HG02884 (cell line): ENCODE results near the gene SOD3.

Experiments
- ATAC-seq: cut with Tn5 transposase; IDR thresholded peaks from one replicate; pipeline ENCODE4 v1.9.1; 2021; ENCODE audit warnings: mild to moderate bottlenecking, moderate library complexity; ENCODE audit not compliant: unreplicated experiment

SOD3 gene

DNA sequence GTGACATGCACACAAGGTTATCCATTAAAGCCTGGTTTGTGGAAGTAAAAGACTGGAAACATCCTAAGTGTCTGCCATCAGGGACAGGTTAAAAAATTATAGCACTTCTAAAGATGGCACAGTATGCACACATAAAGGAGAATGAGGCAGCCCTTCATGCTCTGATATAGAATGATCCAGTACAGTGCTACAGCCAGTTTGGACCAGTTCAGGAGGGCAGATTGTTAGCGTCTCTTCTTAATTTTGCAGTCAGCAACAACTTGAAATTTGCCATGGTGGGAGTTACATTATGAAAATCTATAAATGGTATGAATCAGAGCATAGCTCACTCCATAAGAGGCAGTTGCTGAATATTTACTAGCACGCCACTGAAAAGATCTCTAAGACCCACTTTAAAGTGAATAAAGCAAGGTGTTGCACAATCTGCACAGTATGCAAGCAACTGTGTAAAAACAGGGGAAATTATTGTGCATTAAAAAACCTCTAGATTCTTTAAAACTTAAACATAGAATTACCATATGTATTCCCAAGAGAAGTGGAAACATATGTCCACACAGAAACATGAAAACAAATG is 20.3 kb upstream of the SOD3 start:
- ATAC-seq = no peak

DNA sequence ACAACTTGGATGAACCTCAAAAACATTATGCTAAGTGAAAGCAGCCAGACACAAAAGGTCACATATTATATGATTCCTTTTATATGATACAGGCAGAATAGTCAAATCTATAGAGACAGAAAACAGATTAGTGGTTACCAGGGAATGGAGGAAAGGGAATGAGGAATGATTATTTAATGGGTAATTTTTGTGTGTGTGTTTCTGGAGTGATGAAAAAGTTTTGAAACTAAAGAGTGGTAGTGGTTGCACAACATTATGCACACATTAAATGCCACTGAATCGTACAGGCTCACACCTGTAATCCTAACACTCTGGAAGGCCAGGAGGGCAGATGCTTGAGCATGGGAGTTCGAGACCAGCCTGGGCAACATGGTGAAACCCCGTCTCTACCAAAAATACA is 19.6 kb upstream of the SOD3 start:
- ATAC-seq = no peak

DNA sequence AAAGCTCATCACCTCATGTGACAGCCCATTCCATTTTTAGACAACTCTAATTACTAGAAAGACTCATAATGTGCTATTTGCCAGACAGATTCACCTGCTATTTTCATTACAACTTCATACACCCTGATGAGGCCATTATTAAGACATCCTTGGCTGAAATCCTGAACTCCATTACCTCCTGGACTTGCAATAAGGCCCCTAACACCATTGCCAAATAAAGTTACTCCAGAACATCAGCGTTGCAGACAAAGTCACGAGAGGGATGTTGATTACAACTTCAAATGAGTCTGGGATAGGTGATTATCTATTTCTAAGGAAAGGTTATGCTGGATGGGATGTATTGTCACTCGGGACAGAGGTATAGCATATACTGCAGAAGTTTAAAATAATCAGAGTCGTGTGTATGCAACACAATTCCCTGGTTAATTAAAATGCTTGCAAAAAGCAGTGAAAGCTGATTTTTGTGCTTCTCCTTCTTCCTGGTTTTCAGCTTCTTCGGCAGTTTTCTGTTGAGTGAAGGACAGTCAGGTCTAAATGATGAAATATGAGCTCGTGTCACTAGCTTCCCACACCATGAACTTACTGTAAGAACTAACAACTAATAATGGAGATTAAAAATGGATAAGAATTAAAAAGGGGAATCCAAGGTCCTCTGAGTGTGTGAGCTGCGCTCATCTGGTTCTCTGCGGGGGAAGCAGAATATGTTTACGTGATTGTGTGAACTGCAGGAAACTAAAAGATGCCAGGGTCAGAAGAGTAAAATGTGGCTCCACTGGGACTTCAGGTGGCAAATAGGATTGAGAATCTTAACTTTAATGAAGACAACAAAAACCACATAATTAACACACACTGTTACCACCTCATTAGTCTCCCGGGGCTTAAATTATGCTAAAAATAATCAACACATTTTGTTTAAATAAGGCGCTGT is 17.6 kb upstream of the SOD3 start:
- no peak for ATAC-seq

DNA sequence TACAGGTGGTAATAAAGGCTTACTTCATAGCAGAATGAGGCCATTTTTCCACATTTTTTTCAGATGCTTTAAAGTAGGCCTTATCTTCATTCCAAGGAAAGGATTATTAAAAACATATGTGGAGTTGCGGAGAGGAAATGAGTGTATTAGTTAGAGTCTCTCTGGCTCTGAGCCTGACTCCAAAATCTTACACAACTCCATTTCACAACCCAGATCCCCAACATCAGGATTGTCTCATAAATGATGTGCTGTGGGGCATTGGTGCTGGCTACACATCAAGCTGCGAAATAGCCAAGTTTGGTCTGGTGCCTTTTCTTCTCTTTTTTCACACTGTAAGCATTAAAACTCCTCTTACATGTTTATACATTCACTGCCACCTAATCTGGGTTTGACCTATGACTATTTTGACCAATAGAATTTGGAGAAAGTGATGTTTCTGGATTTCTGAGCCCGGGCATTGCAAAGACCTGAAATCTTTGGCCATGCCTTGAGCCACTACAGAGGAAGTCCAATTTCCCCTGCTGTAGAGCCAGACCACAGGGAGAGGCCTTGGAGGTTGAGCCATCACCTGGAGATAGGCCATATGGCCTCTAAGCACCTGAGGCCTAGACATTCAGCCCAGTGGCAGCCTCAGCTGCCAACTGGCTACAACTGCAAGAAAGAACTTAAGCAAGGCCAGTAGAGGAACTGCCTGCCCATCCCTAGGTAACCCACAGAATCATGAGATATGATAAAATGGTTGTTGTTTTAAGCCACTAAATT is 16.7 kb upstream of the SOD3 start:
- no peak for ATAC-seq

DNA sequence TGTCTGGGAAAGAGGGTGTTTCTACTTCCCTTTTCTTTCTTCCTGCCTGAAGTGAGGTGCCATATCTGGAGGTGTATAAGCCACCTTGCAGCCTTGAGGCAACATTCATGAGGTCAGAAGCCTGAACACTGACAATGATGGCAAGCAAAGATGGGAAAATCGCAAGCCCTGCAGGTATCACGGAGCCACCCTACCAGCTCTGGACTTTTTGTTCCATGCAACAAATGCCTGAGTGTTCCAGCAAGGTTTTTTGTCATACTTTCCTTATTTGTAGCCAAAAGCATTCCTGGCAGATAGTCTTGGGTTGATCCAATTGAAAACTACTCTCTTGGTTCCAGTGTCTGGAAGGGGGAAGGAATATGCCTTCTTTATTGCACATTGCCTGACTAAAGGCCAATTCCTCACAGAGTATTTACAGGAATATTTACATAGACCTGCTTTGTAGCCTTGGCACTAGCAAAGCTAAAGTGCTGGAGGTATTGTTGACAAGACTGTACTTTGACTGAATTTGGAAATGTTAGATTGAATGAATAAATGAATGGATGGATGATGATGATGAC is 14.4 kb upstream of the SOD3 start:
- no peak for ATAC-seq

DNA sequence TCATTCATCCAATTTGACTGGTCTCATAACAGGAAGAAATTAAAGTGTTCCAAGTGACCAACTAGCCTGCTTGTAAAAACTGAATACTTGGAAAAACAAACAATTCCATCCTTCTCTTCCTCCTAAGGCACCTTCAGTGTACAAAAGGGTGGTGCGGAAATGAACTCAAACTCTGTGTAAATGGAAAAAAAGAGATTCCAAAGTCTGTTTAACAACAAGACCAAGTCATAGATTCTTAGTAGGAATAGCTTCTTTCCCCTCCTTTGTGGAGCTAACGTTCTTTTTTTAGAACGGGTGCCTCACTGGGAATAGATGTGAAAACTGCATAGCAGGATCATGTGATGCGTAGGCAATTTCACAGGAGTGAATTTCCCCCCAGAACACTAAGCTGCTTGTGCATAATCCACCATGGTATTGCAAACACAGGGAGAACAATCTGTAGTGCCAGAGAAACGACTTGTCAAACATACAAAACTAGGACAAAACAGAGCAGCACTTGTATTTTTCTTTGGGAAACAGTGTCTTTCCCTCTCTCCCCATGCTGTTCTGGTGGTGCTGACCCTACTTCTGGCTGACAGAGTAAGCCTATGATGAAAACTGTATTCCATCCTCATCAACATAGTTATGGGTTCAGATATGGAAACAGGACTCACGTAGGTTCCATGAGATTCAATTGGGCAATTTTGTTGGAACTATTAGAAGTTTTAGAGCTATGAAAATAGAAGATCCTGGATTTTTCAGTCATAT is 13.2 kb upstream of the SOD3 start:
- no peak for ATAC-seq

DNA sequence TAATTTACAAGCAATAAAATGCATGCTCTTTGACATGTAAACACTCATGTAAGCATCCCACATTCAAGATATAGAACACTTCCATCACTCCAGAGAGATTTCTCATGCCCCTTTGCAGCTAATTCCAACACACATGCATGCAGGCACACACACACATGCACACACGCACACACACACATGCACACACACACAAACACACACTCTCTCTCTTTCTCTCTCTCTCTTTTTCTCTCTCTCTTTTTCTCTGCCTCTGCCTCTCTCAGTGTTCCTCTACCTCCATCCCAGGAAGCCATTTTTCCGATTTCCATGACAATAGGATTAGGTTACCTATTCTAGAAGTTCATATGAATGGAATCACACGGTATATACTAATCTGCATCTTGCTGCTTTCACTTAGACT is 11.9 kb upstream of the SOD3 start:
- no peak for ATAC-seq

DNA sequence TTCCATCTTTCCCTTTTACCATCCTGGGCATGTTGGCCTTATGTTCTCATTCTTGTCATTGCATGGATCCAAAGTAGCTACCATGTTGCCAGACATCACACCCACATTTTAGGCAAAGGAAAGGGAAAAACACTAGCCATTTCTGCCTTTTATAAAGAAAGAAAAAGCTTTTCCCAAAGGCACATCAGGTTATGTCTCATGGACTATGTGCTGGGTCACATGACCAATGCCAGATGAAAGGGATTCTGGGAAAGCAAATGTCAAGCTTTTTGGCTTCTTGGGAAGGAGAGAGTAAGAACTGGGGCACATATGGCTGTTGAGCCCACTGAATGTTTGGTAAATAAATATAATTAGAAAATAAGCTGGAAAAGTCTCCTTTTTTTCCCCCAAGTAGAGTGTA is 4.3 kb upstream of the SOD3 start:
- no peak for ATAC-seq

DNA sequence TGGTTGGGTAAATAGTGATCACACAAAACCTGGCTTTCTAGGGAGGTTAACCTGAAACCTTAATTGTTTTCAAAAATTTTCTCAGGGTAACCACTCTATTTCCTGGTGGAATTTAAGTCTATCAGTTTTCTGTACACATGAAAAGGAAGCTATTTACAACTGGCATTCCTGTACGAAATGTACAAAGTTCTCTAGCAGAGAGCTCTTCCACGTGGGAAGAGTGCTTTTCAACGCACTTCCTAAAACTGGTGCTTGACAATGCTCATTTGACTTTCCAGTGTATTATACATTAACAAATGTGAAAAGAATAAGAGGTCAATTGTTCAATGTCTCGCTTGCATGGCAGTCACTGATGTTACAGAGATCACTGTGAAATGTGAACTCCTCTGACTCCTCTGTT is 2.8 kb upstream of the SOD3 start:
- no peak for ATAC-seq

DNA sequence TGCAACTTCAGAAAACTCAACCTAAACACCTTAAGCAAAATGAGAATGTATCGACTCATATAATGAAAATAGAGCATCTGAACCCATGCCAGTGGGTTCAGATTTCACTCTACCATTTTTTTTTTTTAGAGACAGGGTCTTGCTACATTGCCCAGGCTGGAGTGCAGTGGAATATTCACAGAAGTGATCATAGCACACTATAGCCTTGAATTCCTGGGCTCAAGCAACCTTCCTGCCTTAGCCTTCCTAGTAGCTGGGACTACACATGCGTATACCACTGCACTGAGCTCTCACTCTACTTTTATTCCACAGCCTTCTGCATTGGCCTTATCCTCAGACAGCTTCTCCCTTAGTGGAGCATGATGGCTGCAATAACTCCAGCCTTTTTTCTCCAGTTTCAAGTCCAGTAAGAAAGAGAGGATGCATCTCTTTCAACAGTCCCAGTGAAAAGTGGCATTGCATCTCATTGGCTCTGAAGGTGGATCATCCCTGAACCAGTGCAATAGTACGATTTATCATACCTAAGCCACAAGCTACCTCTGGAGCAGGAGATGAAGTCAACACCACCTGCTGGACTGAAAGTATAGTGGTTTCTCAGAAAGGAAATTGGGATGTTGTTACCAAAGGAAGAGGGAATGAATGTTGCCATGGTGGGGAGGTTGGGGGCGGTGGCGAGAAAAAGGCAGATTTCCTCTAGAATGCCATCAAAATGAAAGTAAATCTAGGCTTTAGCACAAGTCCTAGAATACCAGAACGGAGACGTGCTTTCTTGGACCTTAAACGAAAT is 2.0 kb upstream of the SOD3 start:
- ATAC-seq = no peak

DNA sequence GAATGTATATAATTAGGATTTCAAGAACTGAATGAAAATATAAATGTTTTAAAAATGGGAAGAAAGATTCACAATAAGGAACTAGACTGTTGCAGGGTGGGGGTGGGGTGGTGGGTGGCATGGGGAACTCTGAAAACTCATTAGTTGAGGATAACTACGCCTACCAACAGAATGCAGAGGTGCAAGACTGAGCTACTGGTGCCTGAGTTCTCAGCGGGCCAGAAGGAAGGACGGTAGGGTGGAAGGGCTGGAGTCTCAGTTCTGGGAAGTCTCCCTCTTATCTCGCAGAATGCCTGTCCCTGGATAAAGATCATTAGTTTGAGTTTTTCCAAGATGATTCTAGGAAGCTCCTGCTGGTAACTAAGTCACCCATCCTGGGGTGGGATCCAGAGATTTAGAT is 1.3 kb upstream of the SOD3 start:
- no peak for ATAC-seq

DNA sequence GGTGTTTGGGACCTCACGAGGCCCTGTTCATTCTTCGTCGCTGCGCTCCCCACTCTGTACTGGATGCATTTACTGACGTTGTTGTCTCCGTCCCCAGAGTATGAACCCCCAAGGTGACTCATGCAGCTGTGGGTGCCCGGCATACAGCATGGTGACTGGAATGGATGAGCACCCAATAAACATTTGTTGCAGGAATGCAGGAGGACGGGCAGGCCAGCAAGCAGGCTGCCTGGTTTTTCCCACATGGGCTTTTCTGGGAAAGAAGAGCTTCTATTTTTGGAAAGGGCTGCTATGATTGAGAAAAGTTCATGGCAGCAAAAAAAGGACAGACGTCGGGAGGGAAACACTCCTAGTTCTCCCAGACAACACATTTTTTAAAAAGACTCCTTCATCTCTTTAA is 893 bp upstream of the SOD3 start:
- ATAC-seq = no peak

DNA sequence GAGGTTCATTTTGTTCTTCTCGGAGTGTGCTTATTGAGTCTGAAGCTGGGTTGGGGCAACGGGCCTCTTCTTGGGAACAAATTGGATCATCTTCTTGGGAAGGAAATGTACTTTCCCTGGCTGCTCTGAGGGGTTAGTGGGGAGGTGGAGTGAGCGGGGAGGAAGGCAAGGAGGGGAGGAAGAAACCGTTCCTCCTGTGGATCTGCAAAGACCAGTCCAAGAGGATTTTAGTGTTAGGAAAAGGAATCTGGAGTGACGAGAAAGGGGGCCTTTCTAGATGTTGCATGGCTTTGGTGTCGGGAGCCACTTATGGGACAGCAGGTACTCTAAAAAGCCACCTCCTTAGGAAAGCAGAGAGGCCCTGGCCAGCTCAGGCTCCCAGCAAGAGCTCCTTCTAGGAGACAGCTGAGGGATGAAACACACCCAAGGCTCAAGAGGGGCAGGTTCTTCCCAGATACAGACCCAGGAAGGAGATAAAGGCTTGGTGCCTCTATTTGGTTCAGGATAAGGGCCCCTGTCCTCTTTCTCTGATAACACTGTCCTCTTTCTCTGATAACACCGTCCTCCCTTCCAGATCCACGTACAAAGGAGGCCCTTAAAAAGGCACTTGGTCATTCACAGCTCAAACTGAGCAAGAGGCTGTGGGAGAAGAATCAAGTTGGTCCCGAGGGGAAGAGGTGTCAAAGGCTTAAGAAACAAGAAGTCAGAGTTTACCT is 451 bp downstream of the SOD3 start:
- ATAC-seq = no peak

DNA sequence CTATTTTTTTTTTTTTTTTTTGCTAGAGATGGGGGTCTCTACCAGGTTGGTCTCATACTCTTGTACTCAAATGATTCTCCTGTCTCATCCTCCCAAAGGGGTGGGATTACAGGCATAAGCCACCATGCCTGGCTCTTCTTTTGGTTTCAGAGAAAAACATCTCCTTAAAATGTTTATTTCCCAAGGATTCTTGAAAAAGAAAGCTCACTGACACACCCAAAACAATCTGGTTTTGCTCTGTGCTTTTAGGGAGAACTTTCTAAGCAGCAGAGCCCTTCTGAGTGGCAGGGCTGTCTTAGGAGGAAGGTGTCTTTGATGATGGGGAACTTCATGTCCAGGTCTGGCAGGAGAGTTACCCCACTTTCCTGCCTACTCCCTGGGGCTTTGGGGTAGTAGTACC is 1.2 kb downstream of the SOD3 start:
- no peak for ATAC-seq

DNA sequence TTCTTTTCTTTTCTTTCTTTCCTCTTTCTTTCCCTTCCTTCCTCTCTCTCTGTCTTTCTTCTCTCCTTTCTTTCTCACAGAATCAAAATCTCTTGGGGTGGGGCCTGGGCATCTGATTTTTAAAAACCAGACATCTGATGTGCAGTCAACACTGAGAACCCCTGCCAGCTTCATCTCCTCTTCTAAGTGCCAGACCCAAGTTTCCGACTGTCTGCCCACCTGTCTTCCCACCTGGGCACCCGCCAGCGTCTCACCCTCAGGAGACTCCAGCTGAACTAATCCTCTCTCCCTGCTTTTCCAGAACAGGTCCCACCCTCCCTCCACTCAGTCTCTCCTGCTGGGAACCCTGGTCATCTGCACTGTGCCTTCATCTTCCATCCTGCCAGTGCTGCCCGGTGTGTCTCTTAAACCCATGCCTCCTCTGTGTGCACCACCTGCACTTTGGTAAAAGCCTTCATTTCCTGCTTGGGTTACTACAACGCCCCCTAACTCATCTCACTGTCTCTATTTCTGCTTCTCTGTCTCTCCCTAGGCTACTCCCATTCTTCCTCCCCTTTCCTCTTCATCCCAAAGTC is 2.8 kb downstream of the SOD3 start:
- ATAC-seq = no peak

DNA sequence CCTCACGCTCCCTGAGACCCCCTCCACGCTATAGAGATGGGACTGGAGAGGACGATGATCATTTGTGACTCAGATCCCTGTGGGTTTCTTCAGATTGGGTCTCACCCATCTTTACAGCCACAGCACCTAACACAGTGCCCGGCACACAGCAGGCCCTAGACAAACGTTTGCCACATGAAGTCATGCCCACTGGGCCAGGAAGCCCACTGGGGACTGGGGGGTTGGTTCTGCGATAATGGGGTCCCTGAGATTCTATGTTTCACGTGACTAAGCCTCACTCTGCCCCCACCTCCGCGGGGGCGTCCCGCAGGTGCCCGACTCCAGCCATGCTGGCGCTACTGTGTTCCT is 3.8 kb downstream of the SOD3 start:
- ATAC-seq = no peak

DNA sequence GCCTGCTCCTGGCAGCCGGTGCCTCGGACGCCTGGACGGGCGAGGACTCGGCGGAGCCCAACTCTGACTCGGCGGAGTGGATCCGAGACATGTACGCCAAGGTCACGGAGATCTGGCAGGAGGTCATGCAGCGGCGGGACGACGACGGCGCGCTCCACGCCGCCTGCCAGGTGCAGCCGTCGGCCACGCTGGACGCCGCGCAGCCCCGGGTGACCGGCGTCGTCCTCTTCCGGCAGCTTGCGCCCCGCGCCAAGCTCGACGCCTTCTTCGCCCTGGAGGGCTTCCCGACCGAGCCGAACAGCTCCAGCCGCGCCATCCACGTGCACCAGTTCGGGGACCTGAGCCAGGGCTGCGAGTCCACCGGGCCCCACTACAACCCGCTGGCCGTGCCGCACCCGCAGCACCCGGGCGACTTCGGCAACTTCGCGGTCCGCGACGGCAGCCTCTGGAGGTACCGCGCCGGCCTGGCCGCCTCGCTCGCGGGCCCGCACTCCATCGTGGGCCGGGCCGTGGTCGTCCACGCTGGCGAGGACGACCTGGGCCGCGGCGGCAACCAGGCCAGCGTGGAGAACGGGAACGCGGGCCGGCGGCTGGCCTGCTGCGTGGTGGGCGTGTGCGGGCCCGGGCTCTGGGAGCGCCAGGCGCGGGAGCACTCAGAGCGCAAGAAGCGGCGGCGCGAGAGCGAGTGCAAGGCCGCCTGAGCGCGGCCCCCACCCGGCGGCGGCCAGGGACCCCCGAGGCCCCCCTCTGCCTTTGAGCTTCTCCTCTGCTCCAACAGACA is 4.4 kb downstream of the SOD3 start:
- ATAC-seq = no peak

DNA sequence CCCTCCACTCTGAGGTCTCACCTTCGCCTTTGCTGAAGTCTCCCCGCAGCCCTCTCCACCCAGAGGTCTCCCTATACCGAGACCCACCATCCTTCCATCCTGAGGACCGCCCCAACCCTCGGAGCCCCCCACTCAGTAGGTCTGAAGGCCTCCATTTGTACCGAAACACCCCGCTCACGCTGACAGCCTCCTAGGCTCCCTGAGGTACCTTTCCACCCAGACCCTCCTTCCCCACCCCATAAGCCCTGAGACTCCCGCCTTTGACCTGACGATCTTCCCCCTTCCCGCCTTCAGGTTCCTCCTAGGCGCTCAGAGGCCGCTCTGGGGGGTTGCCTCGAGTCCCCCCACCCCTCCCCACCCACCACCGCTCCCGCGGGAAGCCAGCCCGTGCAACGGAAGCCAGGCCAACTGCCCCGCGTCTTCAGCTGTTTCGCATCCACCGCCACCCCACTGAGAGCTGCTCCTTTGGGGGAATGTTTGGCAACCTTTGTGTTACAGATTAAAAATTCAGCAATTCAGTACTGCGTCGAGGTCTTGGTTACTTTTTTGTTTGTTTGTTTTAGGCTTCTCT is 5.0 kb downstream of the SOD3 start:
- no peak for ATAC-seq
